Endothelial cell of umbilical vein (primary cell): Measurements from ENCODE around the gene OR4F6. TPM values are rescaled to one million over a fixed set of nuclear protein-coding genes. Genes with fewer than 3 reads are reported as not detected.

Experiments
- BruUV-seq: library from RNA; stranded (reverse); fragments of 400-500 nt; replicated peaks from 2 replicates; lab custom pipeline; 2021; lab: Mats Ljungman, UMichigan
- CTCF ChIA-PET: fragments of 300-600, 350-600 bp; sonication (Branson Sonifier 250); formaldehyde crosslinking; loops from one replicate; lab custom pipeline; 2021; ENCODE audit warnings: antibody characterized with exemption, inconsistent platforms; lab: Charles Lee
- POLR2A ChIA-PET: fragments of 300-600, 350-600 bp; sonication (Branson Sonifier 250); formaldehyde crosslinking; loops from one replicate; lab custom pipeline; 2021; ENCODE audit warnings: antibody characterized with exemption, inconsistent platforms; lab: Charles Lee
- DNase-seq: peaks from one replicate; pipeline ENCODE4 v3.0.0-alpha.2; 2011; ENCODE audit warnings: low read depth, low spot score
- FAIRE-seq: peaks from 2 replicates; lab custom pipeline; 2011; peaks lifted over from hg19 to GRCh38; lab: Jason Lieb, UNC
- H2AFZ ChIP-seq: 2 replicates; pipeline ENCODE4 v1.6.0; 2012; ENCODE audit warnings: low read depth, low read length, control low read depth, inconsistent platforms
- H3K27ac ChIP-seq: 2 replicates; pipeline ENCODE4 v1.5.1; 2011; ENCODE audit warnings: low read depth, mild to moderate bottlenecking, control low read depth, low read length, moderate library complexity; ENCODE audit not compliant: insufficient read depth
- H3K27me3 ChIP-seq, 2 experiments: 2 replicates each; pipeline versions ENCODE4 v1.6.0 to v1.6.1; 2011; ENCODE audit warnings: low read length in 2 of 2, mixed read lengths in 1 of 2; ENCODE audit not compliant: control insufficient read depth in 2 of 2, insufficient read depth in 2 of 2
- H3K36me3 ChIP-seq, 2 experiments: 2 replicates in 1 of 2; 3 replicates in 1 of 2; pipeline ENCODE4 v1.5.1; 2011; ENCODE audit warnings: low read length in 2 of 2, mild to moderate bottlenecking in 1 of 2, moderate library complexity in 1 of 2; ENCODE audit not compliant: control insufficient read depth in 2 of 2, insufficient read depth in 2 of 2; ENCODE audit errors: extremely low read depth in 1 of 2
- H3K4me1 ChIP-seq: 3 replicates; pipeline ENCODE4 v1.5.1; 2011; ENCODE audit warnings: mild to moderate bottlenecking, low read length; ENCODE audit not compliant: control insufficient read depth, insufficient read depth; ENCODE audit errors: extremely low read depth
- H3K4me2 ChIP-seq: 2 replicates; pipeline ENCODE4 v1.6.1; 2011; ENCODE audit warnings: low read length, control low read depth, mixed read lengths; ENCODE audit not compliant: insufficient read depth
- H3K4me3 ChIP-seq, 3 experiments: fragments of 200-600 bp in 1 of 3; sonication (generic), shearing (Covaris generic) in 1 of 3; replicated peaks in 1 of 3; 2 replicates each; pipeline ENCODE4 v1.5.1; 2011 to 2016; ENCODE audit warnings: control low read depth in 3 of 3, low read length in 3 of 3, mild to moderate bottlenecking in 2 of 3, inconsistent platforms in 1 of 3, low read depth in 1 of 3, moderate library complexity in 1 of 3; ENCODE audit not compliant: insufficient read depth in 1 of 3
- H3K79me2 ChIP-seq: 2 replicates; pipeline ENCODE4 v1.6.0; 2012; ENCODE audit warnings: low read length, inconsistent platforms; ENCODE audit not compliant: control insufficient read depth, insufficient read depth
- H3K9ac ChIP-seq: replicated peaks from 2 replicates; pipeline ENCODE3; 2011; ENCODE audit warnings: low read length, control low read depth; ENCODE audit not compliant: insufficient read depth; ENCODE audit errors: extremely low read depth
- H3K9me1 ChIP-seq: replicated peaks from 3 replicates; pipeline ENCODE4 v1.6.0; 2011; ENCODE audit warnings: mild to moderate bottlenecking, low read length; ENCODE audit not compliant: control insufficient read depth, insufficient read depth; ENCODE audit errors: extremely low read depth
- H3K9me3 ChIP-seq: replicated peaks from 2 replicates; pipeline ENCODE4 v1.5.1; 2012; ENCODE audit warnings: low read length, inconsistent platforms; ENCODE audit not compliant: control insufficient read depth, insufficient read depth
- H4K20me1 ChIP-seq: replicated peaks from 2 replicates; pipeline ENCODE3; 2011; ENCODE audit warnings: mild to moderate bottlenecking, low read length; ENCODE audit not compliant: control insufficient read depth, insufficient read depth; ENCODE audit errors: extremely low read depth
- CTCF ChIP-seq, 2 donors: IDR thresholded peaks; 1 replicate in 1 of 2; 2 replicates in 1 of 2; pipeline ENCODE4 v1.5.1; 2011; ENCODE audit warnings: low read length in 2 of 2, mild to moderate bottlenecking in 2 of 2, moderate library complexity in 2 of 2, control low read depth in 1 of 2, inconsistent platforms in 1 of 2, low read depth in 1 of 2; ENCODE audit not compliant: insufficient read depth in 1 of 2; ENCODE audit errors: extremely low read depth in 1 of 2
- EZH2 ChIP-seq: IDR thresholded peaks from 2 replicates; pipeline ENCODE4 v1.6.1; 2012; ENCODE audit warnings: borderline replicate concordance, low read depth, mild to moderate bottlenecking, moderate library complexity, low read length, inconsistent platforms; ENCODE audit not compliant: severe bottlenecking
- FOS ChIP-seq: IDR thresholded peaks from 2 replicates; pipeline ENCODE4 v1.6.1; 2011; ENCODE audit warnings: mild to moderate bottlenecking, low read length, moderate library complexity, borderline replicate concordance; ENCODE audit not compliant: insufficient read depth
- GATA2 ChIP-seq: IDR thresholded peaks from 2 replicates; pipeline ENCODE4 v1.7.0; 2011; ENCODE audit warnings: low read depth, mild to moderate bottlenecking, moderate library complexity, mixed read lengths, low read length; ENCODE audit not compliant: insufficient read length, insufficient read depth
- JUN ChIP-seq: IDR thresholded peaks from 2 replicates; pipeline ENCODE4 v1.6.1; 2011; ENCODE audit warnings: borderline replicate concordance, low read depth; ENCODE audit not compliant: insufficient read length, insufficient read depth
- MAX ChIP-seq: IDR thresholded peaks from 2 replicates; pipeline ENCODE4 v1.6.1; 2011; ENCODE audit not compliant: insufficient read depth, insufficient read length
- MYC ChIP-seq: IDR thresholded peaks from one replicate; pipeline ENCODE4 v1.6.1; 2011; ENCODE audit warnings: mild to moderate bottlenecking, low read depth, low read length
- POLR2A ChIP-seq: IDR thresholded peaks from 2 replicates; pipeline ENCODE4 v1.6.1; 2012; ENCODE audit warnings: low read depth, mild to moderate bottlenecking, control low read depth, low read length
- POLR2AphosphoS5 ChIP-seq: IDR thresholded peaks from 2 replicates; pipeline ENCODE4 v1.6.1; 2012; ENCODE audit warnings: low read depth, mild to moderate bottlenecking, control low read depth, low read length, moderate library complexity; ENCODE audit not compliant: insufficient read depth
- dilution Hi-C: fragments of 300-500 bp; cut with MboI; formaldehyde crosslinking; loops from one replicate; pipeline ENCODE4 v1.15.0; 2019; ENCODE audit warnings: low sequenced_read_pairs; ENCODE audit not compliant: extremely low pct_ligation_motif_present
- intact Hi-C: fragments of 100-400 bp; cut with micrococcal nuclease; formaldehyde crosslinking; loops from one replicate; pipeline ENCODE4 v1.10.0; 2022
- polyA plus RNA-seq, 4 experiments: library from polyadenylated mRNA; depleted of rRNA in 3 of 4; stranded (reverse) in 3 of 4; unstranded in 1 of 4; fragments of >200 nt; gene quantifications; 2 replicates each; pipeline versions ENCODE4 v1.2.1 to v1.2.3, GENCODE V29; 2011 to 2012; ENCODE audit warnings: missing spikeins in 1 of 4
- total RNA-seq: library from RNA; stranded (reverse); gene quantifications from 2 replicates; pipeline ENCODE4 v1.2.3, GENCODE V29; 2021

OR4F6 gene
- total and polyA plus RNA-seq, 2 donors (not counting 3 experiments of a cell fraction or from before 2014, with no cell fraction given): not detected

GRCh38 chr15:101803676-101804075 lies 367 bp downstream of the OR4F6 start:
- intact Hi-C loops (no loop called here), dilution Hi-C loops (no loop called here)
- Histone ChIP-seq H3K9ac (no peak overlapping the region), H3K9me3 (no peaks in the 10 kb centered on the region), H2AFZ (no peak overlapping the region), H3K36me3 (no peaks in the 10 kb centered on the region), H3K4me1 (no peaks in the 10 kb centered on the region), H3K4me2 (no peak overlapping the region), H3K27ac (no peak overlapping the region), H3K9me1 (no peaks in the 10 kb centered on the region), H3K27me3 (no peaks in the 10 kb centered on the region), H4K20me1 (no peaks in the 10 kb centered on the region), H3K4me3 (no peak overlapping the region), H3K79me2 (no peaks in the 10 kb centered on the region)
- CTCF ChIA-PET: no interaction called here
- no TSS peak for BruUV-seq
- TF ChIP-seq JUN (no peak), MAX (no peak), POLR2AphosphoS5 (no peak), FOS (no peak), EZH2 (no peak), GATA2 (no peak), MYC (no peak), POLR2A (no peak), CTCF (IDR thresholded peaks at IDR 0.05; ENCODE audit: extremely low read depth in 1 of 2, insufficient read depth in 1 of 2, low read depth in 1 of 2, low read length in 2 of 2) (no peak)
- POLR2A ChIA-PET: no interaction called here
- DNase-seq (no peak), FAIRE-seq (no peak)
